ENCODE results near the gene RAD51C.

DNA sequence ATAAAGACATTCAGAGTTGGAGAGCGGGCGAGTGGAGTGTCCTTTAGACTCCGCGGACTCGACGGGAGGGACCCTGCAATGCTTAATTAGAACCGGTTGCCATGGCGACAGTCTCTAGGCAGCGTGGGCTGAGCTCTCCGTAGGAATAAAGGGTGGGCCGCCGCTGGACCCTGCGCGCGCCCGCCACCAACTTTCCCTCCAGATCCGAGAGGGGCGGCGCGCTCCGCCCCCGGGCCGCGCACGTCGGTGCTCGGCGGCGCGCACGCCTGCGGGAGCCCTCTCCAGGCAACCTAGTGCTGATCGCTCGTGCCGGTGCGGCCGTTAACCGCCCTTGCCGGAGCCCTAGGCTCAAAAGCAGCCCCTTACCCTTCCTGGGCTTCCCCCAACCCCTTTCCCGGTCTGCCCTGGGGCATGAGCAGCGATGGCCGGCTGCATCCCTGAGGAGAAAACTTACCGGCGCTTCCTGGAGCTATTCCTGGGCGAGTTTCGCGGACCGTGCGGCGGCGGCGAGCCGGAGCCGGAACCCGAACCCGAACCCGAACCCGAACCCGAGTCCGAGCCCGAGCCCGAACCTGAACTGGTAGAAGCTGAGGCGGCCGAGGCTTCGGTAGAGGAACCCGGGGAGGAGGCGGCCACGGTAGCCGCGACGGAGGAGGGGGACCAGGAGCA is 63.3 kb downstream of the RAD51C start, which contains the start of gene PPM1E:
- TF ChIP-seq, protein P1, sequence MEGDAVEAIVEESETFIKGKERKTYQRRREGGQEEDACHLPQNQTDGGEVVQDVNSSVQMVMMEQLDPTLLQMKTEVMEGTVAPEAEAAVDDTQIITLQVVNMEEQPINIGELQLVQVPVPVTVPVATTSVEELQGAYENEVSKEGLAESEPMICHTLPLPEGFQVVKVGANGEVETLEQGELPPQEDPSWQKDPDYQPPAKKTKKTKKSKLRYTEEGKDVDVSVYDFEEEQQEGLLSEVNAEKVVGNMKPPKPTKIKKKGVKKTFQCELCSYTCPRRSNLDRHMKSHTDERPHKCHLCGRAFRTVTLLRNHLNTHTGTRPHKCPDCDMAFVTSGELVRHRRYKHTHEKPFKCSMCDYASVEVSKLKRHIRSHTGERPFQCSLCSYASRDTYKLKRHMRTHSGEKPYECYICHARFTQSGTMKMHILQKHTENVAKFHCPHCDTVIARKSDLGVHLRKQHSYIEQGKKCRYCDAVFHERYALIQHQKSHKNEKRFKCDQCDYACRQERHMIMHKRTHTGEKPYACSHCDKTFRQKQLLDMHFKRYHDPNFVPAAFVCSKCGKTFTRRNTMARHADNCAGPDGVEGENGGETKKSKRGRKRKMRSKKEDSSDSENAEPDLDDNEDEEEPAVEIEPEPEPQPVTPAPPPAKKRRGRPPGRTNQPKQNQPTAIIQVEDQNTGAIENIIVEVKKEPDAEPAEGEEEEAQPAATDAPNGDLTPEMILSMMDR (IDR thresholded peaks at IDR 0.05): no peak
- TF ChIP-seq CEBPB (IDR thresholded peaks at IDR 0.05) (no peak), SMC3 (IDR thresholded peaks at IDR 0.05) (no peak), POLR2A (IDR thresholded peaks at IDR 0.05; ENCODE audit: low read length) (no peak), RAD21 (conservative IDR thresholded peaks at IDR 0.05 in 1 of 2, IDR thresholded peaks at IDR 0.05 in 1 of 2) (0 out of 5 replicates have a peak, but pooled peaks of 1 of the 2 experiments have one; percentile 11), TFCP2L1 (CRISPR knock-in tag; IDR thresholded peaks at IDR 0.05) (no peak), EP300 (IDR thresholded peaks at IDR 0.05) (no peak), CBX2 (IDR thresholded peaks at IDR 0.05; ENCODE audit: borderline replicate concordance, low read depth) (no peak), BHLHE40 (IDR thresholded peaks at IDR 0.05; ENCODE audit: low read depth, low read length) (no peak)

Data from A549 (cell line).